GM18526 (cell line): ENCODE results near the gene VDAC2.

Source experiments
- POLR2A ChIP-seq: IDR thresholded peaks from 3 replicates; pipeline ENCODE4 v1.6.1; 2011; ENCODE audit not compliant: insufficient read length; ENCODE audit errors: extremely low read depth

The VDAC2 gene

DNA sequence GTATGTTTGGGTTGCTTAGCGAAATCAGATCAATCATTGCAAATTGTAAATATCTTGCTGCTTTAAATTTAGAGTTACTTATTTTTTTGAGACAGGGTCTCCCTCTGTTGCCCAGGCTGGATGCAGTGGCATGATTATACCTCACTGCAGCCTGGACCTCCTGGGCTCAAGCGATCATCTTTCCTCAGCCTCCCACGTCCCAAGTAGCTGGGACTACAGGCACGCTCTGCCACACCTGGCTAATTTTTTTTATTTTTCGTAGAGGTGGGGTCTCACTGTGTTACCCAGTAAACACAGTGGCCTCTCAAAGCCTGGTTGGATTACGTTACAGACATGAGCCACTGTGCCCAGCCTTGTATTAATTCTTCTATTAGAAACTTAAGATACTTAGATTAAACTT is 1.7 kb downstream of the VDAC2 start:
- no peak for TF ChIP-seq POLR2A

GRCh38 chr10:75220274-75220673 is 9.7 kb downstream of the VDAC2 start:
- TF ChIP-seq POLR2A: no peak

GRCh38 chr10:75223507-75223906 is 12.9 kb downstream of the VDAC2 start:
- no peak for TF ChIP-seq POLR2A

DNA sequence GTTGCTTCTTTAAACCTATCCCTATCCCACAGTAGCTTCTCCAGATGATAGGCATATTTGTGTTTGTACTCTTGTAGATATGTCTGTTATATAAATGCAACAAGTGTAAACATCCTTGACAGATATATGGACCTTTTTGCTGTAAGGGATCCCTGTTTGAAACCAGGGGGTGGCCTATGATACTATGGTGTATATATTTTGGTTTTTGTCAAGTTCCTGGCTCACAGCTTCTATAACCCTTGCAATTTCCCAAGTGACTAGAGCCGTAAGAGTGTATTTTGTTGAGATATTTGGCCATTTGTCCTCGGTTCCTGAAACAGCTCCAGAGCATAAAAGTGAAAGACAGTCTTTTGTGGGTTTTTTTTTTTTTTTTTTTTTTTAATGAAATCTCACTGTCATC is 15.5 kb downstream of the VDAC2 start:
- no peak for TF ChIP-seq POLR2A

GRCh38 chr10:75226656-75227055 is 16.1 kb downstream of the VDAC2 start:
- TF ChIP-seq POLR2A: no peak

- TF ChIP-seq POLR2A: no peak
Observed at GRCh38 chr10:75228278-75228677, 17.7 kb downstream of the VDAC2 start.

GRCh38 chr10:75228834-75229233 is 18.2 kb downstream of the VDAC2 start:
- TF ChIP-seq POLR2A: no peak

GRCh38 chr10:75229971-75230370 is 19.4 kb downstream of the VDAC2 start:
- no peak for TF ChIP-seq POLR2A

GRCh38 chr10:75230600-75231038 is 20.0 kb downstream of the VDAC2 start:
- no peak for TF ChIP-seq POLR2A

DNA sequence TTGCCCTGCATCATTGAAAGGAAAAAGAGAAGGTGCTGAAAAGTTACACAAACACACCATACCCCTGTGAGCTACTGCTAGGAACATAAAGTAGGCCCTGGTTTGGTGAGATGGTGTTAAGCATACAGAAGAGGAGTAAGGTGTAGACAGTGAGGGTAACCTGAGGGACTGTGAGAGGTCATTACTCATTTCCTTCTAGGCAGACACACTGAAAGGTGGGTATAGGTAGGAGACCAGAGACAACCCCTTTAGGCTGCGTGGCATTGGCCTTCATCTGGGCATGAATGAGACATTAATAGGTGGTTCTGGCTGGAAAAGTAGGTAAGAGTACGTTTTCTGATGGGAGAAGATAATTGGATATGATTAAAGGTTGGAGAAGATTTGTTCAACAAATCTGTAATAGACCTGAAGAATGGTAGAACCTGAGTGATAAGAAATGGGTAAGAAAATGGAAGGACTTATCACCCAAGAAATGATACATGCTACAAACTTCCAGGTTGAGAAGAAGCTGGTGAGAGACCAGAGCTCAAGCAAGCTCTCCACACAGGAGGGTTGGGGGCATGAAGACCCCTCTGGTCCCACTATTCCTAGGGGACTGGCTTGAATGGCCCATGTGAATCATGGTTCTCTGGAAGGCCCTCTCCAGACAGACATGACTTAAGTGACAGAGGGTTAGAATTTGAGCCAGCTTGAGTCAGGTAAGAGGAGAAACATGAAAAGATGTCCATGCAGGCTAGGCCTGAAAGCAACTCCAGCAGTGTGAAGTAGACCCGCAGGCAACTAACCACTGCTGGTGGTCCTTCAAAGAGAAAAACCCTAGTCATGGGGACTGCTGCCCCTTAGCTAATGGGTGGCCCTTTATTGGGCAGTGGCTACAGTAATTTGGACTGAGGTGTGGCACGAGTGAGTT is 21.3 kb downstream of the VDAC2 start:
- TF ChIP-seq POLR2A: no peak

- TF ChIP-seq POLR2A: no peak
Observed at GRCh38 chr10:75233444-75234016, 22.9 kb downstream of the VDAC2 start.

DNA sequence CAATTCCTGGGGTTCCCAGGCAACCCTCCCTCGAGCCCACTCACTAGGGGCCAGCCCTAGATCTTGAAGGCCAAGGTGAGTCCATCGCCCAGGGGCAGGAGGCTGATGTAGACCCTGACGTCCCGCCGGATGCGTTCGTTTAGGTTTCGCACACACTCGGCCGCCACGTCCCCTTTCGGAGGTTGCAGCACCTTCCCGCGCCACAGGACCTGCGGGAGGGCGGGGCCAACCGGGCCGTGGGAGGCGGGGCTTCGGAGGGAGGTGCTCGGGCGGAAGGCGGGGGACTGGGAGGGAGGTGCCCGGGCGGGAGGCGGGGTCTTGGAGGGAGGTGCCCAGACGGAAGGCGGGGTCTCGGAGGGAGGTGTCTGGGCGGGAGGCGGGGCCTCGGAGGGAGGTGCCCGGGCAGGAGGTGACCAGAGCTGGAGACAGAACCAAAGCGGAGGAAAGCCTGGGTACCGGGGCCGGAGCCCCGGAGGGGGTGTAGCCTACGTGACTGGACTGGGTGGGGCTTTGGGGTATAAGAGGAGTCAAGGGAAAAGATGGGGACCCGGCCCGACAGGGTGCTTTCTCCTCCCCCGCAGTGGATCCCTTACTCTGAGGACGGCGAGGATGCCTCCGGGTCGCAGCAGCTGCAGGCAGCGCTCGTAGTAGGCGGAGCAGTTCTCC is 23.6 kb downstream of the VDAC2 start:
- peak; percentile 49 for TF ChIP-seq POLR2A

- no peak for TF ChIP-seq POLR2A
Observed at GRCh38 chr10:75234683-75235374, 24.2 kb downstream of the VDAC2 start.

GRCh38 chr10:75235375-75236177 is 25.0 kb downstream of the VDAC2 start, which contains the start of gene COMTD1:
Gene COMTD1, minus strand, starts transcription at chr10:75235957. Its CDS starts 29 bp downstream, at chr10:75235928.
- peak; percentile 38 for TF ChIP-seq POLR2A
